Peyer's patch (tissue), 4 donors: ENCODE data around the gene FGD5.

Experiments used
- POLR2A ChIP-seq, 2 donors: fragments of 450-650 bp; IDR thresholded peaks; one replicate each; pipeline ENCODE4 v1.5.1; 2017; ENCODE audit warnings: antibody characterized with exemption in 2 of 2, mild to moderate bottlenecking in 2 of 2, moderate library complexity in 2 of 2
- TF ChIP-seq, protein P1 (sequence below), 6 experiments: fragments of 450-650 bp in 4 of 6; fragments of 200-600 bp in 2 of 6; sonication (generic) in 1 of 6; IDR thresholded peaks; one replicate each; pipeline ENCODE4 v1.5.1; 2017 to 2019; ENCODE audit warnings: antibody characterized with exemption in 6 of 6, mild to moderate bottlenecking in 3 of 6, moderate library complexity in 1 of 6

DNA sequence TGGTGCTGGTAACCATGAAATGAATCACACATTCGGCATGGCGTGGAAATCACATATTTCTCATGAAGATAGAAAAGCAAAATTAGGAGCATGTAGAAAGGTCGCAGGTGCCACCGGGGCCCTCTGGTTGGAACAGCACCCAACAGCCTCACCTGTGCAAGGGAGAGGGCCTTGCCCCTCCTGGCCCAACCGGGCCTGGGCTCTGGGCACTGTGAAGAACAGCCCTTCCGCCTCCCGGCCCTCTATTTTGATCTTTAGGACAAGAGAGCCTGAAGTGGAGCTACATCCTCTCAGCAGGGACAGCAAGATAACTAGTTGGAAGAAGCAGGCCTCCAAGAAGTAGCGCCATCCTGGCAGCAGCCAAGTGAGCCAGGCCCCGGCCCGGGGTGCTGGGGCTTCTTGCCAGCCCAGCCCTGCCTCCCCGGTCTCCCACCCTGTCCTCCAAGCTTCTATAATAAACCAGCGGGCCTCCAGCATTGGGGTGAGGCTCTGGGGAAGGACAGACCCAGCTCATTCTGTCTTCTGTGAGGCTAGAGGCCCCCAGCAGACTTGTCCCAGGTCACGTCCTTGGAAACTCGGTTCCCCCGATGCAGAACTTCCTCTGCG is 46.1 kb upstream of the FGD5 start:
- no peak for TF ChIP-seq POLR2A (IDR thresholded peaks at IDR 0.05)
- TF ChIP-seq, protein P1, sequence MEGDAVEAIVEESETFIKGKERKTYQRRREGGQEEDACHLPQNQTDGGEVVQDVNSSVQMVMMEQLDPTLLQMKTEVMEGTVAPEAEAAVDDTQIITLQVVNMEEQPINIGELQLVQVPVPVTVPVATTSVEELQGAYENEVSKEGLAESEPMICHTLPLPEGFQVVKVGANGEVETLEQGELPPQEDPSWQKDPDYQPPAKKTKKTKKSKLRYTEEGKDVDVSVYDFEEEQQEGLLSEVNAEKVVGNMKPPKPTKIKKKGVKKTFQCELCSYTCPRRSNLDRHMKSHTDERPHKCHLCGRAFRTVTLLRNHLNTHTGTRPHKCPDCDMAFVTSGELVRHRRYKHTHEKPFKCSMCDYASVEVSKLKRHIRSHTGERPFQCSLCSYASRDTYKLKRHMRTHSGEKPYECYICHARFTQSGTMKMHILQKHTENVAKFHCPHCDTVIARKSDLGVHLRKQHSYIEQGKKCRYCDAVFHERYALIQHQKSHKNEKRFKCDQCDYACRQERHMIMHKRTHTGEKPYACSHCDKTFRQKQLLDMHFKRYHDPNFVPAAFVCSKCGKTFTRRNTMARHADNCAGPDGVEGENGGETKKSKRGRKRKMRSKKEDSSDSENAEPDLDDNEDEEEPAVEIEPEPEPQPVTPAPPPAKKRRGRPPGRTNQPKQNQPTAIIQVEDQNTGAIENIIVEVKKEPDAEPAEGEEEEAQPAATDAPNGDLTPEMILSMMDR (IDR thresholded peaks at IDR 0.05) = no peak
